ENCODE measurements around the gene HELLS.
"Not testable (repeated sequence)": the region's sequence is repeated elsewhere in the genome, so short reads cannot be mapped to it uniquely, and the experiment has no call there.

HELLS gene

DNA sequence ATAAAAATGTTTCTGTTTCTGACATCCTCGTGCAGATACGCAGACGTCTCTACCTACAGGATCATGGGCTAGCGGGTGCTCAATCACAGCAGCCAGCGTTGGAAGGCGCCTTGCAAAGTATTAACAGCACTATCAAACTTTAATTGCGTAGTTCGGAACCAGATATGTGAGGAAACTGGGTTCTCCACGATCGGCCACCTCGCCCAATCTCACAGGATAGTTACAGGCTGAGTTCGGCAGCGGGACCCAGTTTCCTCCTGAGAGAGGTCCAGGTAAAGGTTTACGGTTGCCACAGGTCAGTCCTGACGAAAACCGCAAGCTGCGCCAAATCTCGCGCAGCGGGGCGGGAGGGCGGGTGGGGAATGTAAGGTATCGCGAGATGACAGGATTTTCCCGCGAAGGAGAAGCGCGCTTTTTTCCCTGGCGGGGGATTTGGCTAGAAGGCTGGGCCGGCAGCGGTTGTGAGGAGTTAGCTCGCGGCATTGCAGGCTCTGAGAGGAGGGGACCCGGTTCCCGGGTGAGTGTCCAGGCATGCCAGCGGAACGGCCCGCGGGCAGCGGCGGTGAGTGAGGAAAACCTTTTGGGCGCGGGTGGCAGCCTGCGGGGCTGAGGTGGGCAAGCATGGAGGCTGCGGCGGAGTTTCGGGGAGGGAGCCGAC, at the start of gene HELLS:
Gene HELLS (plus strand): TSS at position 398 of the 658 bp plus-strand sequence. CDS start 134 bp downstream, at position 532.
- Histone ChIP-seq H3K9ac (ENCODE audit: low read depth in 1 of 2, low read length in 2 of 2) (peak within 1 kb of the TSS; percentile 52 to 77), H3K4me1 (ENCODE audit: control insufficient read depth in 2 of 2, insufficient read depth in 2 of 2, low read length in 2 of 2) (peaks cover 9 to 10% of the 10 kb centered on the region in 2 donors), H3K9me3 (ENCODE audit: control insufficient read depth in 2 of 2, low read length in 2 of 2) (no peaks in the 10 kb centered on the region), H3K36me3 (ENCODE audit: control insufficient read depth in 2 of 2, insufficient read depth in 2 of 2, low read length in 2 of 2) (no peaks in the 10 kb centered on the region), H3K27ac (ENCODE audit: low read depth in 2 of 2, low read length in 2 of 2) (peak within 1 kb of the TSS; percentile 50 to 74), H3K4me3 (ENCODE audit: low read length in 2 of 2) (peak within 1 kb of the TSS; percentile 75 to 84), H3K27me3 (ENCODE audit: control insufficient read depth in 2 of 2, insufficient read depth in 2 of 2, low read length in 2 of 2) (no peaks in the 10 kb centered on the region)

DNA sequence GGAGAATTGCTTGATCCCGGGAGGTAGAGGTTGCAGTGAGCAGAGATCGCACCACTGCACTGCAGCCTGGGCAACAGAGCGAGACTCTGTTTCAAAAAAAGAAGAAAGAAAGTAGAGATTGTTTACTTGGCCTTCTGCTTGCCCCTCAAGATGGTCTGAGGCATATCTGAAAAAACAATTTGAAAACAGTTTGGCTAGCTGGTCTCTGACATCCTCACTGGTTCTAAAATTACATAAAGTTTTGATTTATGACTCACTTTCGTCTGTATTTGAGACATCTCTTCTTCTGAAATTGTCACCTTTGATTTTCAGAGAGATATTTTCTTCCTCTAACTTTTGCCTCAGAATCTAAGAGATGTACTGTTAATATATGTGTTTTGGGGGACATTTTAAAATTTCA, 49.6 kb upstream of the HELLS start:
- H3K27ac ChIP-seq (ENCODE audit: low read depth in 2 of 2, low read length in 2 of 2) = no peak overlapping the region
- no peaks in the 10 kb centered on the region for H3K27me3 ChIP-seq (ENCODE audit: control insufficient read depth in 2 of 2, insufficient read depth in 2 of 2, low read length in 2 of 2)
- no peaks in the 10 kb centered on the region for H3K4me1 ChIP-seq (ENCODE audit: control insufficient read depth in 2 of 2, insufficient read depth in 2 of 2, low read length in 2 of 2)
- H3K9me3 ChIP-seq (ENCODE audit: control insufficient read depth in 2 of 2, low read length in 2 of 2) = no peaks in the 10 kb centered on the region
- H3K9ac ChIP-seq (ENCODE audit: low read depth in 1 of 2, low read length in 2 of 2) = no peak overlapping the region
- peaks cover 0 to 2% of the 10 kb centered on the region in 2 donors for H3K36me3 ChIP-seq (ENCODE audit: control insufficient read depth in 2 of 2, insufficient read depth in 2 of 2, low read length in 2 of 2)
- H3K4me3 ChIP-seq (ENCODE audit: low read length in 2 of 2) = no peak overlapping the region

DNA sequence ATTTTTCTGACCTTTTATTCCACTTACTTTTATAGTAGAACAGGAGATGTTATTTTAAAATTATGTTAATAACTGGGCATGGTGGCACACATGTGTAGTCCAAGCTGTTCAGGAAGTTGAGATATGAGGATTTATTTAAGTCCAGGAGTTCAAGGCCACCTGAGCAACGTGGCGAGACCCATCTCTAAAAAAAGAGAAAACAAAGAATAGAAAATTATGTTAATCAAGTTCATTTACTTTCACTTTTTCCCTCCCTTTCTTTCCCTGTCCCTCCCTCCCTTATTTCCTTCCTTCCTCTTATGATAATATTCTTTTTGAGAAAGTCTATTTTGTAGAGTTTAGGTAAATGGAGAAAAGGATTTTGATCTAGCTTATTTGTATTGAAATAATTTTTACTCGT, 48.9 kb upstream of the HELLS start:
- Histone ChIP-seq H3K4me1 (ENCODE audit: control insufficient read depth in 2 of 2, insufficient read depth in 2 of 2, low read length in 2 of 2) (no peaks in the 10 kb centered on the region), H3K9me3 (ENCODE audit: control insufficient read depth in 2 of 2, low read length in 2 of 2) (no peaks in the 10 kb centered on the region), H3K4me3 (ENCODE audit: low read length in 2 of 2) (no peak overlapping the region), H3K9ac (ENCODE audit: low read depth in 1 of 2, low read length in 2 of 2) (no peak overlapping the region), H3K27me3 (ENCODE audit: control insufficient read depth in 2 of 2, insufficient read depth in 2 of 2, low read length in 2 of 2) (no peaks in the 10 kb centered on the region), H3K27ac (ENCODE audit: low read depth in 2 of 2, low read length in 2 of 2) (no peak overlapping the region), H3K36me3 (ENCODE audit: control insufficient read depth in 2 of 2, insufficient read depth in 2 of 2, low read length in 2 of 2) (peaks cover 0 to 2% of the 10 kb centered on the region in 2 donors)

DNA sequence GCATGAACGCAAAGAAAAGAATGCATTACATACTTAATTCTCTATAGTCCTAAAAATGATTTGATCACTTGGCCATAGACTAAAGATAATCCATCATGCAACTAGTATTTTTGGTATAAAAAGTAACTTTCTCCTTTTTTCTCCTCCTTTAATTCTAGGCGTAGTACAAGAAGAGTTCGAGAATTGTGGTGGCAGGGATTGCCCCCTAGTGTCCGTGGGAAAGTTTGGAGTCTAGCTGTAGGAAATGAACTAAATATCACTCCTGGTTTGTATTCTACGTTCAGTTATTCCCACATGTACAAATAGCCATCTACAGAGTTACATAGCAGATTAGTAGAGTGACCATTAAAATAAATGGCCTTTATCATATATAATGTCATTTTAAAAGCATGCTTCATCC, 45.5 kb upstream of the HELLS start:
- H3K27me3 ChIP-seq (ENCODE audit: control insufficient read depth in 2 of 2, insufficient read depth in 2 of 2, low read length in 2 of 2) = no peaks in the 10 kb centered on the region
- peaks cover 0 to 2% of the 10 kb centered on the region in 2 donors for H3K36me3 ChIP-seq (ENCODE audit: control insufficient read depth in 2 of 2, insufficient read depth in 2 of 2, low read length in 2 of 2)
- H3K4me1 ChIP-seq (ENCODE audit: control insufficient read depth in 2 of 2, insufficient read depth in 2 of 2, low read length in 2 of 2) = no peaks in the 10 kb centered on the region
- H3K27ac ChIP-seq (ENCODE audit: low read depth in 2 of 2, low read length in 2 of 2) = no peak overlapping the region
- no peak overlapping the region for H3K9ac ChIP-seq (ENCODE audit: low read depth in 1 of 2, low read length in 2 of 2)
- no peaks in the 10 kb centered on the region for H3K9me3 ChIP-seq (ENCODE audit: control insufficient read depth in 2 of 2, low read length in 2 of 2)
- H3K4me3 ChIP-seq (ENCODE audit: low read length in 2 of 2) = no peak overlapping the region

DNA sequence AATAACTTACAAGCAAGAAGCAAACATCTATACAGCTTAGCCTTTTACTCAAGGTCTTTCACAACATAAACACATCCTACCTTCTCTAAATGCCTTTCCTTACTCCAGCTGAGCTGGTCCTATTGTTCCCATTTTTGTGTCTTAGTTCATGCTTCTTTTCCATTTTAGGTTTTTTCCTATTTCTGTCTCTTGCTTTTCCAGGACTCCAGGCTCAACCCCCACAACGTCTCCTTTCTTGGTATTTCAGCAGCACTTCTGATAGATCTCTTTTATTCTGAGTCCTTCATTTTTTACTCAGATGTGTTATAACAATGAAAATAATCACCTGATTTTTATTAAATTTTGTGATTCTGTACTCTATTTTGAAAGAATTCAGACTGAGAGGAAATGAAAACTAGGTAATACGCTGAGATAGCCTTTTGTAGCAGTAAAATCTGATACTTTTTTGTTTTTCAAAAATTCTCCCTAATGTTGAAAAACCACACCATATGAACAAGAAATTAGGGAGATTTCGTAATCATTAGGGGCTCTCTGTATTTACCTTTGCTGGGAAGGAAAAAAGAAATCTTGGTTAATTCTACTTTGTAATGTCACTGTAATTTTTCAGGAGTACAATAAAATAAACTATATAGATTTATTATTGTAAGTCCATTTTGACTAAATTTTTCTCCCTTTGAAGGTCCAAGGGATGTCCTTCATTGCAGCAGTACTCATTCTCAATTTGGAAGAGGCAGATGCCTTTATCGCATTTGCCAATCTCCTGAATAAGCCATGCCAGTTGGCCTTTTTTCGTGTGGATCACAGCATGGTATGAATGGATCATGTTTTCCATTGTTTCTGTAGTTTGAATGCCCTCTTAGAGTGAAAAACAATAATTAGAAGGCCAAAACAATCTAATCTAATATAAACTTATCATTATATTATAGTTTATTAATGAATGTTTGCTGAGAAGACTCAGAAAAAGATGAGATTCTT, 24.0 kb upstream of the HELLS start:
- Histone ChIP-seq H3K27me3 (ENCODE audit: control insufficient read depth in 2 of 2, insufficient read depth in 2 of 2, low read length in 2 of 2) (no peaks in the 10 kb centered on the region), H3K9me3 (ENCODE audit: control insufficient read depth in 2 of 2, low read length in 2 of 2) (no peaks in the 10 kb centered on the region), H3K27ac (ENCODE audit: low read depth in 2 of 2, low read length in 2 of 2) (no peak overlapping the region), H3K4me3 (ENCODE audit: low read length in 2 of 2) (no peak overlapping the region), H3K36me3 (ENCODE audit: control insufficient read depth in 2 of 2, insufficient read depth in 2 of 2, low read length in 2 of 2) (peaks cover 12% of the 10 kb centered on the region in 2 donors), H3K9ac (ENCODE audit: low read depth in 1 of 2, low read length in 2 of 2) (no peak overlapping the region), H3K4me1 (ENCODE audit: control insufficient read depth in 2 of 2, insufficient read depth in 2 of 2, low read length in 2 of 2) (no peaks in the 10 kb centered on the region)

DNA sequence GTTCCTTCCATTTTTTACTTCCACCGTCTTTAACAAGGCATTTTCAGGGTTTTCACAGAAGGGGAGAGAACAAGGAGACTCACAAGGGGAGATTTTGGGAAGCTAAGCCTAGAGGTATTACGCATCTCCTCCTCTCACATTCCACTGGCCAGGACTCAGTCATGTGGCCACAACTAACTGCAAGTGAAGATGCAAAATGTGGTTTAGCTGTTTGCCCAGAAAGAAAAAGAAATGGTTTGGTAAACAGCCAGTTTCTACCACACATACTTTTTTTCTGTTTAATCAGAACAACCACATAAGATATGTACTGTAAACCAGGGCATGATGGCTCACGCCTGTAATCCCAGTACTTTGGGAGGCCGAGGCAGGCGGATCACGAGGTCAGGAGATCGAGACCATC, 21.4 kb upstream of the HELLS start:
- no peak overlapping the region for H3K4me3 ChIP-seq (ENCODE audit: low read length in 2 of 2)
- H3K9me3 ChIP-seq (ENCODE audit: control insufficient read depth in 2 of 2, low read length in 2 of 2) = no peaks in the 10 kb centered on the region
- no peaks in the 10 kb centered on the region for H3K4me1 ChIP-seq (ENCODE audit: control insufficient read depth in 2 of 2, insufficient read depth in 2 of 2, low read length in 2 of 2)
- H3K27ac ChIP-seq (ENCODE audit: low read depth in 2 of 2, low read length in 2 of 2) = no peak overlapping the region
- no peak overlapping the region for H3K9ac ChIP-seq (ENCODE audit: low read depth in 1 of 2, low read length in 2 of 2)
- peaks cover 12% of the 10 kb centered on the region in 2 donors for H3K36me3 ChIP-seq (ENCODE audit: control insufficient read depth in 2 of 2, insufficient read depth in 2 of 2, low read length in 2 of 2)
- H3K27me3 ChIP-seq (ENCODE audit: control insufficient read depth in 2 of 2, insufficient read depth in 2 of 2, low read length in 2 of 2) = no peaks in the 10 kb centered on the region

DNA sequence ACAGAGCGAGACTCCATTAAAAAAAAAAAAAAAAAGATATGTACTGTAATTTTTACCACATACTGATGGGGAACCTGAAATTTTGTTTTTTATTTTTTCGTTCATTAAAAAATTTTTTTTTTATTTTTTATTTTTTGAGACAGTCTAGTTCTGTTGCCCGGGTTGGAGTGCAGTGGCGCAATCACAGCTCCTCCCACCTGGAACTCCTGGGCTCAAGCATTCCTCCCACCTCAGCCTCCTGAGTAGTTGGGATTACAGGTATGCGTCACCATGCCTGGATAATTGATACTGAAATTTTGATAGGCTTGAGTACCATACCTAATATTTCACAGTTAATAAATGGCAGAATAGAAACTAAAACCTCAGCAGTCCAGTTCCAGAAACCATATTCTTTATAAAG, 20.9 kb upstream of the HELLS start:
- H3K27ac ChIP-seq (ENCODE audit: low read depth in 2 of 2, low read length in 2 of 2) = no peak overlapping the region
- H3K9me3 ChIP-seq (ENCODE audit: control insufficient read depth in 2 of 2, low read length in 2 of 2) = no peaks in the 10 kb centered on the region
- H3K4me1 ChIP-seq (ENCODE audit: control insufficient read depth in 2 of 2, insufficient read depth in 2 of 2, low read length in 2 of 2) = no peaks in the 10 kb centered on the region
- H3K27me3 ChIP-seq (ENCODE audit: control insufficient read depth in 2 of 2, insufficient read depth in 2 of 2, low read length in 2 of 2) = no peaks in the 10 kb centered on the region
- H3K9ac ChIP-seq (ENCODE audit: low read depth in 1 of 2, low read length in 2 of 2) = no peak overlapping the region
- peaks cover 9% of the 10 kb centered on the region in 2 donors for H3K36me3 ChIP-seq (ENCODE audit: control insufficient read depth in 2 of 2, insufficient read depth in 2 of 2, low read length in 2 of 2)
- H3K4me3 ChIP-seq (ENCODE audit: low read length in 2 of 2) = no peak overlapping the region

DNA sequence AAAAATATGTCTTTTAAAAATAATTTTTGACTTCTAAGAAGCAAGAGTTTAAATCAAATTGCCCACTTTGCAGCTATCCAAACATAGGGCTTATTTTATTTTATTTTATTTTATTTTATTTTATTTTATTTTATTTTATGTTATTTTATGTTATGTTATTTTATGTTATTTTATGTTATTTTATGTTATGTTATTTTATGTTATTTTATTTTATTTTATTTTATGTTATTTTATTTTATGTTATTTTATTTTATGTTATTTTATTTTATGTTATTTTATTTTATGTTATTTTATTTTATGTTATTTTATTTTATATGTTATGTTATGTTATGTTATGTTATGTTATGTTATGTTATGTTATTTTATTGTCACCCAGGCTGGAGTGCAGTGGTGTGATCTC, 14.0 kb upstream of the HELLS start:
- peaks cover 11 to 22% of the 10 kb centered on the region in 2 donors for H3K36me3 ChIP-seq (ENCODE audit: control insufficient read depth in 2 of 2, insufficient read depth in 2 of 2, low read length in 2 of 2)
- H3K27ac ChIP-seq (ENCODE audit: low read depth in 2 of 2, low read length in 2 of 2); H3K9ac ChIP-seq (ENCODE audit: low read depth in 1 of 2, low read length in 2 of 2); H3K27me3 ChIP-seq (ENCODE audit: control insufficient read depth in 2 of 2, insufficient read depth in 2 of 2, low read length in 2 of 2); H3K9me3 ChIP-seq (ENCODE audit: control insufficient read depth in 2 of 2, low read length in 2 of 2); H3K4me3 ChIP-seq (ENCODE audit: low read length in 2 of 2); H3K4me1 ChIP-seq (ENCODE audit: control insufficient read depth in 2 of 2, insufficient read depth in 2 of 2, low read length in 2 of 2): not testable (repeated sequence)

DNA sequence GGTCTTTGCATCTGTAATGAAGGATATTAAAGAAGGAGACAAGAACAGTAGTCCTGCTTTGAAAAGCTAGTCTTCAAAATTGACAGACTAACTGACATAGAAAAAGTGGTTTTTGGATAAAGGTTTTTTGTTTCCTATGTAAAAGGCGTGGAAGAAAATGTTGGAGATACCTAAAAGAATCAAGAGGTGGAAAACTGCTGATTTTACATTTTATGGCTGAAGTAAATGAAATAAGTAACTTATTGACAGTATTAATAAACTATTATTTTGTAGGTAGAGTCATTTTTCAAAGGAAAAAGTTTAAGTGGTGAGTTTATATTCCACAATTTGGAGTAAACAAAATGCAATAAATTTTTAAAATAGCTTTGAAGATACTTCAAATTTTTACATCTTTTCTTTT, 12.6 kb upstream of the HELLS start:
- Histone ChIP-seq H3K27me3 (ENCODE audit: control insufficient read depth in 2 of 2, insufficient read depth in 2 of 2, low read length in 2 of 2) (no peaks in the 10 kb centered on the region), H3K9ac (ENCODE audit: low read depth in 1 of 2, low read length in 2 of 2) (no peak overlapping the region)

DNA sequence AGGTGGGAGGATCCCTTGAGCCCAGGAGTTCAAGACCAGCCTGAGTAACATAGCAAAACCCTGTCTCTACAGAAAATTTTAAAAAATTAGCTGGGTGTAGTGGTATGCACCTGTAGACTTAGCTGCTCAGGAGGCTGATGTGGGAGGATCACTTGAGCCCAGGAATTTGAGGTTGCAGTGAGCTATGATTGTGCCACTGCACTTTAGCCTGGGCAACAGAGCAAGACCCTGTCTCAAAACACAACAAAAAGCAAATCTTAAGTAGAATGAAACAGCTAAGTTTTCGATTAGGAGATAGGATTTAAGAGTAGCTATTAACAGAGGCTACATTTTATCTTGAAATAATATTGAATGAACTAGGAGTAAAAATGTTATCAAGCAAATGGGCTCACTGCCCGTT, 3.3 kb upstream of the HELLS start:
- not testable (repeated sequence) for H3K27ac ChIP-seq (ENCODE audit: low read depth in 2 of 2, low read length in 2 of 2); H3K9me3 ChIP-seq (ENCODE audit: control insufficient read depth in 2 of 2, low read length in 2 of 2)

More for the DNA sequence above, 12.6 kb upstream of the HELLS start:
- Histone ChIP-seq H3K4me3 (ENCODE audit: low read length in 2 of 2) (no peak overlapping the region), H3K9me3 (ENCODE audit: control insufficient read depth in 2 of 2, low read length in 2 of 2) (no peaks in the 10 kb centered on the region), H3K36me3 (ENCODE audit: control insufficient read depth in 2 of 2, insufficient read depth in 2 of 2, low read length in 2 of 2) (peaks cover 11 to 22% of the 10 kb centered on the region in 2 donors), H3K27ac (ENCODE audit: low read depth in 2 of 2, low read length in 2 of 2) (no peak overlapping the region), H3K4me1 (ENCODE audit: control insufficient read depth in 2 of 2, insufficient read depth in 2 of 2, low read length in 2 of 2) (no peaks in the 10 kb centered on the region)

More for the DNA sequence above, 3.3 kb upstream of the HELLS start:
- not testable (repeated sequence) for H3K9ac ChIP-seq (ENCODE audit: low read depth in 1 of 2, low read length in 2 of 2); H3K36me3 ChIP-seq (ENCODE audit: control insufficient read depth in 2 of 2, insufficient read depth in 2 of 2, low read length in 2 of 2); H3K4me3 ChIP-seq (ENCODE audit: low read length in 2 of 2); H3K4me1 ChIP-seq (ENCODE audit: control insufficient read depth in 2 of 2, insufficient read depth in 2 of 2, low read length in 2 of 2); H3K27me3 ChIP-seq (ENCODE audit: control insufficient read depth in 2 of 2, insufficient read depth in 2 of 2, low read length in 2 of 2)
